Neural progenitor cell (in vitro differentiated cells): ENCODE measurements around the gene GNG12. TPM values are rescaled to one million over a fixed set of nuclear protein-coding genes. Genes with fewer than 3 reads are reported as not detected.

ENCODE experiments used
- DNase-seq: peaks from one replicate; pipeline ENCODE4 v3.0.0-alpha.2; 2016; ENCODE audit warnings: low spot score
- H2AFZ ChIP-seq: fragments of 200-600 bp; sonication (generic); replicated peaks from 2 replicates; pipeline ENCODE4 v1.6.1; 2016; ENCODE audit warnings: antibody characterized with exemption
- H3F3A ChIP-seq: fragments of 200-600 bp; sonication (generic); 2 replicates; pipeline ENCODE4 v1.6.1; 2016; ENCODE audit warnings: antibody characterized with exemption, low read depth
- H3K27ac ChIP-seq: fragments of 200-600 bp; sonication (generic); 2 replicates; pipeline ENCODE4 v1.5.1; 2016; ENCODE audit warnings: mild to moderate bottlenecking
- H3K27me3 ChIP-seq: fragments of 200-600 bp; sonication (generic); 2 replicates; pipeline ENCODE4 v1.6.1; 2016; ENCODE audit warnings: mild to moderate bottlenecking, moderate library complexity
- H3K36me3 ChIP-seq: fragments of 200-600 bp; sonication (generic); 2 replicates; pipeline ENCODE4 v1.5.1; 2016
- H3K4me1 ChIP-seq: fragments of 200-600 bp; sonication (generic); 2 replicates; pipeline ENCODE4 v1.6.1; 2016; ENCODE audit warnings: mixed run types
- H3K4me2 ChIP-seq: fragments of 200-600 bp; sonication (generic); 2 replicates; pipeline ENCODE4 v1.6.1; 2016
- H3K4me3 ChIP-seq: fragments of 200-600 bp; sonication (generic); 2 replicates; pipeline ENCODE4 v1.5.1; 2016
- H3K79me2 ChIP-seq: fragments of 200-600 bp; sonication (generic); 2 replicates; pipeline ENCODE4 v1.6.1; 2016; ENCODE audit warnings: low read depth
- H3K9ac ChIP-seq: fragments of 200-600 bp; sonication (generic); 2 replicates; pipeline ENCODE4 v1.6.1; 2016
- H3K9me3 ChIP-seq: fragments of 200-600 bp; sonication (generic); 2 replicates; pipeline ENCODE4 v1.5.1; 2016; ENCODE audit warnings: low read depth
- H4K20me1 ChIP-seq: fragments of 200-600 bp; sonication (generic); 2 replicates; pipeline ENCODE4 v1.6.1; 2016; ENCODE audit warnings: low read depth
- H3K27ac Mint-ChIP-seq: 3 replicates; pipeline ENCODE4 v1.8.0; 2021; ENCODE audit warnings: mixed read lengths
- H3K27me3 Mint-ChIP-seq: 2 replicates; pipeline ENCODE4 v1.8.0; 2022; ENCODE audit warnings: low read depth, mild to moderate bottlenecking, inconsistent platforms, moderate library complexity, mixed read lengths; ENCODE audit not compliant: insufficient read depth
- H3K36me3 Mint-ChIP-seq: 3 replicates; pipeline ENCODE4 v1.8.0; 2021; ENCODE audit warnings: mixed read lengths
- H3K4me1 Mint-ChIP-seq: 3 replicates; pipeline ENCODE4 v1.8.0; 2021; ENCODE audit warnings: mixed read lengths
- H3K4me3 Mint-ChIP-seq: 3 replicates; pipeline ENCODE4 v1.8.0; 2021; ENCODE audit warnings: mild to moderate bottlenecking, moderate library complexity, mixed read lengths
- H3K9me3 Mint-ChIP-seq: 3 replicates; pipeline ENCODE4 v1.8.0; 2020; ENCODE audit warnings: mixed read lengths
- EZH2 ChIP-seq: fragments of 200-600 bp; sonication (generic); IDR thresholded peaks from 2 replicates; pipeline ENCODE4 v1.6.1; 2017; ENCODE audit warnings: antibody characterized with exemption, mild to moderate bottlenecking, moderate library complexity
- EZH2phosphoT487 ChIP-seq: fragments of 200-600 bp; sonication (generic); IDR thresholded peaks from 2 replicates; pipeline ENCODE4 v1.6.1; 2017; ENCODE audit warnings: antibody characterized with exemption
- total RNA-seq: library from RNA; depleted of rRNA; stranded (reverse); fragments of >200 nt; gene quantifications from 2 replicates; pipeline ENCODE4 v1.2.3, GENCODE V29; 2015; ENCODE audit warnings: low replicate concordance
- TF ChIP-seq, protein P1 (sequence below): fragments of 200-600 bp; sonication (generic); IDR thresholded peaks from 2 replicates; pipeline ENCODE4 v1.5.1; 2017; ENCODE audit warnings: antibody characterized with exemption, mild to moderate bottlenecking

GNG12 gene
- total RNA-seq, 1 donor from 2014 or later, result 44.5 TPM

DNA sequence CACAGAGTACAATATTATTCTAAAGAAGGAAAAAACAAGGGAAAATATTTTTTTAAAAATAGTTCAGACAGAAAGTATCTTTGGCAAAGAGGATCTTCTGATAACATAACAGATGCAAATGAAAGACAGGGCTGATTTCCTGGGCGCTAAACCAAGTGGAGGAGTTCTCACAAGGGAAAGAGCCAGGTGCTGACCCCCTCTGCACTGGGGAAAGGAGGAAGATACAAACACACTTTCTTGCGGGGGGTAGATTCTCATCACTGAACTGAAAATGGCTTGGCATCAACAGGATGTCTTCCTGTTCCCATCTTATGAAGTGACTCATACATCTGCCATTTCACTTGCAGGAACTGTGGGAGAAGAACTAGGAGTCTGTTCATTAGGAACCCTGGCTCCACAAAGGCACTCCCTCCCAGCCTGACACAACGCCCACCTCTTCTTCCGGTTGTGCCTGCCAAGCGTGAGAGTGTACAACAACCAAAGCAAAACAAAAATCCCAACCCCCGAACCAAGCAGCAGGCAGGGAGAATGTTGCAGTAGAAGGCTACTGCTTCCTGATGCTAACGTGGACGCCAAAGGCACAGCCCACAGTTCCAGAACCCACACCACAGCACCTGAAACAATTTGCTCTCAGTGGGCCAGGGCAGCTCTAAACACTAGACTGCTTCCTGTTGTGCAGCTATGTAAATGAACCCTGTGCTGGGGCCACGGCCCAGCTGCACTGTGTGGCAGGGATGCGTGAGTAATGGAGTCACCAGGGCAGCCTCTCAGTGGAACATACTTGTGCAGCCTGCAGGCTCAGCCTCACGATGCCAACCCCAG is 97.2 kb downstream of the GNG12 start:
- Mint-ChIP-seq H3K27me3 (peaks cover 4% of the 10 kb centered on the region), H3K4me1 (peaks cover 31% of the 10 kb centered on the region)
- peak; percentile 46 for DNase-seq

DNA sequence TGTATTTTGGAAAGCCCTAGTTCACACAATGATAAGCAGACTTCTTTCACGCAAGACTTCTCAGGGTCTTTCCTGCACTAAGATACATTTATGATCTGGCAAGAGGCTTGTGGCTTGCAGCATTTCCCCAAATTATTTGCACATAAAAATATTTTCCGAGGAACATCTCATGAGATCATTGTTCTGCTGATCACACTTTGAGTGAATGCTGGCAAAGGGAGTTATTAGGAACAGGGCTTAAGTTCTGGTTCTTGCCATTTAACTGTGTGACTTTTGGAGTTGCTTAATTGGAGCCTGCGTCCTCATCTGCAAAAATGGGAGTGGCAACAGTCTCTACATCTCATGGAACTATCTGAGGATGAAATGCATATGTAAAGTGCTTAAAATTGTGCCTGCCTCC is 98.1 kb downstream of the GNG12 start:
- Histone ChIP-seq H4K20me1 (no peaks in the 10 kb centered on the region), H3K9me3 (no peaks in the 10 kb centered on the region), H3K4me1 (peaks cover 19% of the 10 kb centered on the region), H3K27me3 (no peaks in the 10 kb centered on the region), H3F3A (no peaks in the 10 kb centered on the region), H3K4me3 (no peak overlapping the region), H3K4me2 (no peak overlapping the region), H3K9ac (no peak overlapping the region), H3K79me2 (no peaks in the 10 kb centered on the region), H3K36me3 (no peaks in the 10 kb centered on the region), H2AFZ (no peak overlapping the region), H3K27ac (no peak overlapping the region)
- Mint-ChIP-seq H3K36me3 (no peaks in the 10 kb centered on the region), H3K27me3 (peaks cover 4% of the 10 kb centered on the region), H3K27ac (no peak overlapping the region), H3K9me3 (no peaks in the 10 kb centered on the region), H3K4me3 (no peak overlapping the region), H3K4me1 (peaks cover 38% of the 10 kb centered on the region)
- TF ChIP-seq EZH2phosphoT487 (no peak), EZH2 (no peak)
- no peak for DNase-seq

More for the DNA sequence above, 97.2 kb downstream of the GNG12 start:
- Histone ChIP-seq H3K27me3 (no peaks in the 10 kb centered on the region), H3K36me3 (no peaks in the 10 kb centered on the region), H3F3A (no peaks in the 10 kb centered on the region), H4K20me1 (no peaks in the 10 kb centered on the region), H3K4me2 (peak overlapping the region; percentile 51), H3K79me2 (no peaks in the 10 kb centered on the region), H3K4me1 (peaks cover 19% of the 10 kb centered on the region), H2AFZ (no peak overlapping the region), H3K27ac (no peak overlapping the region), H3K4me3 (no peak overlapping the region), H3K9ac (no peak overlapping the region), H3K9me3 (no peaks in the 10 kb centered on the region)
- Mint-ChIP-seq H3K27ac (peak overlapping the region; percentile 91), H3K9me3 (no peaks in the 10 kb centered on the region), H3K36me3 (no peaks in the 10 kb centered on the region), H3K4me3 (peak overlapping the region; percentile 18)
- TF ChIP-seq EZH2 (no peak), EZH2phosphoT487 (no peak)
- TF ChIP-seq, protein P1, sequence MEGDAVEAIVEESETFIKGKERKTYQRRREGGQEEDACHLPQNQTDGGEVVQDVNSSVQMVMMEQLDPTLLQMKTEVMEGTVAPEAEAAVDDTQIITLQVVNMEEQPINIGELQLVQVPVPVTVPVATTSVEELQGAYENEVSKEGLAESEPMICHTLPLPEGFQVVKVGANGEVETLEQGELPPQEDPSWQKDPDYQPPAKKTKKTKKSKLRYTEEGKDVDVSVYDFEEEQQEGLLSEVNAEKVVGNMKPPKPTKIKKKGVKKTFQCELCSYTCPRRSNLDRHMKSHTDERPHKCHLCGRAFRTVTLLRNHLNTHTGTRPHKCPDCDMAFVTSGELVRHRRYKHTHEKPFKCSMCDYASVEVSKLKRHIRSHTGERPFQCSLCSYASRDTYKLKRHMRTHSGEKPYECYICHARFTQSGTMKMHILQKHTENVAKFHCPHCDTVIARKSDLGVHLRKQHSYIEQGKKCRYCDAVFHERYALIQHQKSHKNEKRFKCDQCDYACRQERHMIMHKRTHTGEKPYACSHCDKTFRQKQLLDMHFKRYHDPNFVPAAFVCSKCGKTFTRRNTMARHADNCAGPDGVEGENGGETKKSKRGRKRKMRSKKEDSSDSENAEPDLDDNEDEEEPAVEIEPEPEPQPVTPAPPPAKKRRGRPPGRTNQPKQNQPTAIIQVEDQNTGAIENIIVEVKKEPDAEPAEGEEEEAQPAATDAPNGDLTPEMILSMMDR, result no peak

DNA sequence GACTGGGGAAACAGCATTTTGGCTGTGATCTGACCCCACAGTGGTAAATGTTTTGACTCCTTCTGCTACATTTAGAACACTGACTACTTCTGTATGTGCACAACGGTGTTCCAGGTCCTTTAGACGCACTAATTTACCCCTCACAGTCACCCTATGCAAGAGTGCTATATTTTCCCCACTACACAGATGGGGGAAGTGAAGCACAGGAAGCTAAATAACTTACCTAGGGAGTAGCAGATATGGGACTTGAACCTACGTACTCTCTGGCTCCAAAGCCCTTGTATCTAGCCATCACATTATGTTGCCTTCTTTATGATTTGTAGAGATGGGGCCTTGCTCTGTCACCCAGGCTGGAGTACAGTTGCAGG is 99.0 kb downstream of the GNG12 start:
- Mint-ChIP-seq H3K36me3 (no peaks in the 10 kb centered on the region), H3K27ac (peak overlapping the region; percentile 25), H3K4me1 (peaks cover 38% of the 10 kb centered on the region), H3K27me3 (peaks cover 4% of the 10 kb centered on the region), H3K9me3 (no peaks in the 10 kb centered on the region), H3K4me3 (no peak overlapping the region)
- Histone ChIP-seq H3K9ac (no peak overlapping the region), H2AFZ (no peak overlapping the region), H3K79me2 (no peaks in the 10 kb centered on the region), H3K9me3 (no peaks in the 10 kb centered on the region), H3K4me1 (peaks cover 19% of the 10 kb centered on the region), H3K4me3 (no peak overlapping the region), H4K20me1 (no peaks in the 10 kb centered on the region), H3K27me3 (no peaks in the 10 kb centered on the region), H3K36me3 (no peaks in the 10 kb centered on the region), H3K4me2 (no peak overlapping the region), H3K27ac (no peak overlapping the region), H3F3A (no peaks in the 10 kb centered on the region)
- TF ChIP-seq EZH2 (no peak), EZH2phosphoT487 (no peak)
- TF ChIP-seq, protein P1, result no peak
- no peak for DNase-seq

DNA sequence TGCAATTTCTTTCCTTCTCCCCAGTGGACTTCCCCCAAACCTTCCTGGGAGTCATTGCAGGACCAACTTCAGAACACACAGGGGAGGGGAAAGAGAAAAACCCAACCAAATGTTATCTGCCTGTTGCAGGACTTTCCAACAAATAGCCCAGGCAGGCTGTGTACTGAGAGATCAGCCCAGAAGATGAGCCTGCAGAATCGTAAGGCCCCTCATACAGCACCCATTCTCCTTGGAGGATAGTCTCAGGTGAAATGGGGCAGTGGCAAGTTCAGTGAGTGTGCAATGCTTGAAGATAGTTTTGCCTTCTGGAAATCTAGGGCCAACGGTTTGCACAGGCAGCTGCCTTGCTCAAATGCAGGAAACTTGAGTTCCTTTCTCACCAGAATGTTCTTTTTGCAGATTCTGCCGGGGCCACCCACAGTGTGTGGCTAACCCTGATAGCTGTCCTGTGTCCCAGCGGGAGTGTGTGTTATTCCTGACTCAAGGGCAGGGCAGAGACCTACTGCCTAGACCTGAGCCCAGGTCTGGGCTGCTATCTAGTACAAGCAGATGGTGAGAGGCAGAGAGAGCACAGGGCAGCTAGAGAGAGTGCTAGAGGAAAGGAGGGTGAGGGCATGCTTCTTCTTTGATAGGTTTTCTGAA is 99.5 kb downstream of the GNG12 start:
- Mint-ChIP-seq H3K36me3 (no peaks in the 10 kb centered on the region), H3K27me3 (peaks cover 4% of the 10 kb centered on the region), H3K4me3 (no peak overlapping the region), H3K27ac (peak overlapping the region; percentile 72), H3K4me1 (peaks cover 38% of the 10 kb centered on the region), H3K9me3 (no peaks in the 10 kb centered on the region)
- Histone ChIP-seq H3K27ac (no peak overlapping the region), H3K36me3 (no peaks in the 10 kb centered on the region), H3K4me3 (no peak overlapping the region), H3K4me1 (peaks cover 19% of the 10 kb centered on the region), H3K79me2 (no peaks in the 10 kb centered on the region), H3K9ac (no peak overlapping the region), H3F3A (no peaks in the 10 kb centered on the region), H2AFZ (no peak overlapping the region), H3K4me2 (no peak overlapping the region), H4K20me1 (no peaks in the 10 kb centered on the region), H3K27me3 (no peaks in the 10 kb centered on the region), H3K9me3 (no peaks in the 10 kb centered on the region)
- no peak for DNase-seq
- TF ChIP-seq EZH2 (no peak), EZH2phosphoT487 (no peak)
